Large intestine (tissue), 3 donors: Measurements from ENCODE around the gene AQP5. TPM values are rescaled to one million over a fixed set of nuclear protein-coding genes. Genes with fewer than 3 reads are reported as not detected.

ENCODE experiments used
- DNase-seq, 2 donors: peaks; one replicate each; pipeline versions ENCODE4 v3.0.0 to v3.0.0-alpha.2; 2013
- H3K27ac ChIP-seq: one replicate; pipeline ENCODE4 v1.5.1; 2013; ENCODE audit warnings: low read length
- H3K27me3 ChIP-seq: 2 replicates; pipeline ENCODE4 v1.6.1; 2013; ENCODE audit warnings: low read length; ENCODE audit not compliant: control insufficient read depth, insufficient read depth
- H3K36me3 ChIP-seq: 2 replicates; pipeline ENCODE4 v1.6.1; 2013; ENCODE audit warnings: low read length; ENCODE audit not compliant: control insufficient read depth, insufficient read depth
- H3K4me1 ChIP-seq: one replicate; pipeline ENCODE4 v1.6.1; 2013; ENCODE audit warnings: low read length; ENCODE audit not compliant: control insufficient read depth, insufficient read depth
- H3K4me3 ChIP-seq: one replicate; pipeline ENCODE4 v1.5.1; 2013; ENCODE audit warnings: low read length
- H3K9me3 ChIP-seq: one replicate; pipeline ENCODE4 v1.6.1; 2013; ENCODE audit warnings: mild to moderate bottlenecking, low read depth, low read length, moderate library complexity; ENCODE audit not compliant: control insufficient read depth
- WGBS: methylation state at CpG from one replicate; pipeline ENCODE4 v1.1.5; 2013; ENCODE audit warnings: low lambda C conversion rate; ENCODE audit not compliant: insufficient coverage; 5-methylcytosine and 5-hydroxymethylcytosine counted together
- polyA plus RNA-seq: library from polyadenylated mRNA; unstranded; fragments of 120-200 nt; gene quantifications from one replicate; pipeline ENCODE4 v1.2.1, GENCODE V29; 2013

AQP5 gene
- polyA plus RNA-seq, 1 donor = 0.64 TPM

- Histone ChIP-seq H3K36me3 (no peaks in the 10 kb centered on the region), H3K27me3 (peaks cover 86% of the 10 kb centered on the region), H3K4me3 (no peak overlapping the region), H3K4me1 (no peaks in the 10 kb centered on the region), H3K27ac (no peak overlapping the region), H3K9me3 (peaks cover 5% of the 10 kb centered on the region)
- DNase-seq = no peak
Observed at GRCh38 chr12:49957570-49957967, 4.1 kb upstream of the AQP5 start.

GRCh38 chr12:49959685-49960473 lies 1.8 kb upstream of the AQP5 start:
- H3K9me3 ChIP-seq = peaks cover 5% of the 10 kb centered on the region
- H3K36me3 ChIP-seq = no peaks in the 10 kb centered on the region
- WGBS = no CpG with 5 or more reads among the region's 11 CpGs
- no peak for DNase-seq
- H3K27ac ChIP-seq = no peak overlapping the region
- H3K27me3 ChIP-seq = peaks cover 95% of the 10 kb centered on the region
- H3K4me1 ChIP-seq = no peaks in the 10 kb centered on the region
- no peak overlapping the region for H3K4me3 ChIP-seq

DNA sequence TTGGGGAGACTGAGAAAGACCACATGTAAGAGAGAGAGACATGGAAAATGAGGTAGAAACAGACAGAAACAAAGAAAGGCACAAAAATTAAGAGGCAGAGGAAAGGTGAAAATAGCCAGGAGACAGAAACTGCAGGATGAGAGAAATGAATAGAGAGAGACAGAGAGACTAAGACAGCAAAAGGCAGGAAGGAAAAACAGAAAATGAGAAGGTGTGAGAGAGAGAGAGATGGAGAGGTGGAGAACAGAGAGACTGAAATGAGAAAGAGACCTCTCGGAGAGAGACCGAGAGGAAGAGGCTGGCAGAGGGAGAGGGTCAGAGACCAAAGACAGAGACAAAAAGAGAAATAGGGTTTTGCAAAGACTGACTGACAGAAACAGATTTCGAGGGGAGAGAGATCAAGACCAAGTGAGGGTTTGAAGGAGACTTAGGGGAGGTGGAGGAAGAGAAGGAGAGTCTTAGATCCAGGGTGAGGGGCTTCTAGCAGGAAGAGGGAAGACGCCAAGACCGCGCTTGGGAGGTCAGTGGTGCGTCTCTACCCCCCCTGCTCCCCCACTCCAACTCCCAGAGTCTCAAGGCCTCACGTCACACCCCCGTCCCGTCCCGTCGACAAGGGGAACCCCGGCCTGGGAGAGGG lies 1.1 kb upstream of the AQP5 start:
- Histone ChIP-seq H3K4me1 (no peaks in the 10 kb centered on the region), H3K27ac (no peak overlapping the region), H3K27me3 (peaks cover 95% of the 10 kb centered on the region), H3K36me3 (no peaks in the 10 kb centered on the region), H3K9me3 (peaks cover under 1% of the 10 kb centered on the region), H3K4me3 (no peak overlapping the region)
- no peak for DNase-seq
- 65% methylated on average over 3 of the region's 13 CpGs for WGBS

DNA sequence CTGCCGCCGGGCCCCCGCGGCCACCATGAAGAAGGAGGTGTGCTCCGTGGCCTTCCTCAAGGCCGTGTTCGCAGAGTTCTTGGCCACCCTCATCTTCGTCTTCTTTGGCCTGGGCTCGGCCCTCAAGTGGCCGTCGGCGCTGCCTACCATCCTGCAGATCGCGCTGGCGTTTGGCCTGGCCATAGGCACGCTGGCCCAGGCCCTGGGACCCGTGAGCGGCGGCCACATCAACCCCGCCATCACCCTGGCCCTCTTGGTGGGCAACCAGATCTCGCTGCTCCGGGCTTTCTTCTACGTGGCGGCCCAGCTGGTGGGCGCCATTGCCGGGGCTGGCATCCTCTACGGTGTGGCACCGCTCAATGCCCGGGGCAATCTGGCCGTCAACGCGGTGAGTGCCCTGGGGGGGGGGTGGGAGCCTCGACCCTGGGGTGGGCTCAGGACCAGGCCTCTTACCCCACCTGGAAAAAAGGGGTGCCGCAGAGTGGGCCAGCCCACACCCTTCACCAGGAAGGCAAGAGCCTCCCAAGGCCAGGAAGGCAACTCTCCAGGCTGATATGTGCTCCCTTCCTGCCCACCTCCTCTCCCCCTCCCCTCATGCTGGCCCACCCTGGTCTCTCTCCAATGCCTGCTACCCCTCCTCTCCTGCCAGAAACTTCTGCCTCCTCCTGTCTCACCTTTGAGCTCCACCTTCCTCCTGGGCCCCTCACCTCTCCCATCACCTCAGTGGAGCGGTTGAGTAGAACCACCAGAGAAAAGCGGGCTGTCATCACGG lies 507 bp downstream of the AQP5 start:
- no peaks in the 10 kb centered on the region for H3K9me3 ChIP-seq
- H3K36me3 ChIP-seq = no peaks in the 10 kb centered on the region
- peaks cover 2% of the 10 kb centered on the region for H3K4me1 ChIP-seq
- H3K4me3 ChIP-seq = no peak overlapping the region
- peaks cover 92% of the 10 kb centered on the region for H3K27me3 ChIP-seq
- no peak overlapping the region for H3K27ac ChIP-seq
- no peak for DNase-seq
- WGBS = no CpG with 5 or more reads among the region's 37 CpGs

DNA sequence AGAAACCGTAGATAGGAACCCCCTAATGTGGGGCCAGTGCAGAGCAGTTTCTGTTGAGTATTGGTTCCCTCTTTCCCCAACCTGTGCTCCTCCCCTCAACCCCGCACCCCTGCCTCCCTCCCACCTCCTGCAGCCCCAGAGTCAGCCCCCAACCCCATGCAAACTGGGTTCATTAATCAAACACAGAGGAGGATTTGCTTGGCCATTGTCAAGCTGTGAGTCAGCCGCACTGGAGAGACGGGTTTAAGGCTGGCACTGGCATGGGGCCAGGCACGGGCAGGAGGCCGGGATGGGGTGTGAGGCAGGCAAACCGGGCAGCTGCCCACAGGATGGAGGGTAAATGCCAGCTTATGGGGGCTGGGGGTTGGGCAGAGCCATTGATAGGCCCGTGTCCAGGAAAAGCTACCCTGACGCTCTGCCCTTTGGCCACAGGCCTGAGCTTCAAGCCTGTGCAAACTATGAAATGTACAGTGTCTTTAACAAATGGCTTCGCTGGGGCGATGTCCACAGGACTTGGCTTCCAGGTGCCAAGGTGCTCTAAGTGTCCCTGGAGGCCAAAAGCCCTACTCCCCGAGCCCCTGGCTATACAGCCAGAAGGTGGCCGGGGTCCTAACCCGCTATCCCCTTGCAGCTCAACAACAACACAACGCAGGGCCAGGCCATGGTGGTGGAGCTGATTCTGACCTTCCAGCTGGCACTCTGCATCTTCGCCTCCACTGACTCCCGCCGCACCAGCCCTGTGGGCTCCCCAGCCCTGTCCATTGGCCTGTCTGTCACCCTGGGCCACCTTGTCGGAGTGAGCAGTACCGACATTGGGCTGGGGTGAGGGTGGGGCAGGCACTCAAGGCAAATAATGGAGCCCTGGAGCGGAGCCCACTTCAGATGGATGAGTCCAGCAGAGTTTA lies 1.4 kb downstream of the AQP5 start:
- no peak overlapping the region for H3K4me3 ChIP-seq
- no peaks in the 10 kb centered on the region for H3K36me3 ChIP-seq
- H3K9me3 ChIP-seq = no peaks in the 10 kb centered on the region
- WGBS = no CpG with 5 or more reads among the region's 21 CpGs
- H3K4me1 ChIP-seq = peaks cover 7% of the 10 kb centered on the region
- peaks cover 87% of the 10 kb centered on the region for H3K27me3 ChIP-seq
- no peak for DNase-seq
- no peak overlapping the region for H3K27ac ChIP-seq

DNA sequence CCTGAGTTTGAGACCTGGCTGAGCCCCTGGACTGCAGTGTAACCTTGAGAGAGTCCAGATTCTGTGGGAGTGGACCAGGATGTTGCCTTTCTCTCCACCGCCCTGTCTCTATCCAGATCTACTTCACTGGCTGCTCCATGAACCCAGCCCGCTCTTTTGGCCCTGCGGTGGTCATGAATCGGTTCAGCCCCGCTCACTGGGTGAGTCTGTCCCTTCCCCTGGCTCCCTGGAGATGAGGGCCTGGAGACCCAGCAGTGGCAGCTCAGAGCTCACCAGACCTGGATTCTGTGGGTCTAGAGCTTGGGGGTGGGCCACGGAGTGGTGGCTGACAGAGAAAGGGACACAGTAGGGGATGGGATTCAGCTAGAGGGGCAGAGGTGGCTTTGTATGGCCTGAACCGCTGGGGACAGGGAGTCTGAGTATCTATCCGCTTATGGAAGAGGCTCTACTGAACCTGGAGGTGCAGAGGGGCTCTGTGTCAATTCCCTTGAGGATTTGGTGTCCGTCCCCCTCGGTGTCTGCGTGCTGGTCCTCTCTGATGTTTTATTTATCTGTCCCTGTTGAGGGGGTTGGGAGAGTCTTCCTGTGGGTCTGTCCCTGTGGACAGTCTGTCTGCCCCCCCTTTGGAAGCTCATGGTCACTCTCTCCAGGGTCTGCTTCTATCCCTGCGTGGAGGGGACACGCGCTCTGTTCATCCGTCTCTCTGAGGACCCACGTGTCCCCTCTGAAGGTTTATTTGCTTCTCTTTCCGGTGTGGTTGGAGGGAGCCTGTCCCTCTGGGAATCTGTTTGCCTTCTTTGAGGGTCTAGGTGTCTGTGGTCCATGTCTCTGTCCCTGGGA lies 2.5 kb downstream of the AQP5 start:
- peaks cover 86% of the 10 kb centered on the region for H3K27me3 ChIP-seq
- WGBS = no CpG with 5 or more reads among the region's 17 CpGs
- H3K36me3 ChIP-seq = no peaks in the 10 kb centered on the region
- no peak overlapping the region for H3K27ac ChIP-seq
- DNase-seq = no peak
- peaks cover 7% of the 10 kb centered on the region for H3K4me1 ChIP-seq
- no peaks in the 10 kb centered on the region for H3K9me3 ChIP-seq
- no peak overlapping the region for H3K4me3 ChIP-seq

DNA sequence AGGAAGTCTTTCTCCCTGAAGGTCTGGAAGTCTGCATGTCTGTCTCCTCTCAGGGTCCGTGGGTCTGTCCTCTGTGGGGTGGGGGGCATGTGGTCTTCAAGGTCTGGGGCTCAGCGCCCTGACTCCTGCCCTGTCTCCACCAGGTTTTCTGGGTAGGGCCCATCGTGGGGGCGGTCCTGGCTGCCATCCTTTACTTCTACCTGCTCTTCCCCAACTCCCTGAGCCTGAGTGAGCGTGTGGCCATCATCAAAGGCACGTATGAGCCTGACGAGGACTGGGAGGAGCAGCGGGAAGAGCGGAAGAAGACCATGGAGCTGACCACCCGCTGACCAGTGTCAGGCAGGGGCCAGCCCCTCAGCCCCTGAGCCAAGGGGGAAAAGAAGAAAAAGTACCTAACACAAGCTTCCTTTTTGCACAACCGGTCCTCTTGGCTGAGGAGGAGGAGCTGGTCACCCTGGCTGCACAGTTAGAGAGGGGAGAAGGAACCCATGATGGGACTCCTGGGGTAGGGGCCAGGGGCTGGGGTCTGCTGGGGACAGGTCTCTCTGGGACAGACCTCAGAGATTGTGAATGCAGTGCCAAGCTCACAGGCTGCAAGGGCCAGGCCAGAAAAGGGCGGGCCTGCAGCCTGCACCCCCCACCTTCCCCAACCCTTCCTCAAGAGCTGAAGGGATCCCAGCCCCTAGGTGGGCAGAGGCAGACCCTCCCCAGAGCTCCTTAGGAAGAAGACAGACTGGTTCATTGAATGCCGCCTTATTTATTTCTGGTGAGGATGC lies 3.4 kb downstream of the AQP5 start:
- H3K36me3 ChIP-seq = no peaks in the 10 kb centered on the region
- H3K27me3 ChIP-seq = peaks cover 79% of the 10 kb centered on the region
- no peaks in the 10 kb centered on the region for H3K9me3 ChIP-seq
- H3K4me3 ChIP-seq = no peak overlapping the region
- peaks cover 7% of the 10 kb centered on the region for H3K4me1 ChIP-seq
- no CpG with 5 or more reads among the region's 13 CpGs for WGBS
- DNase-seq = no peak
- H3K27ac ChIP-seq = no peak overlapping the region

DNA sequence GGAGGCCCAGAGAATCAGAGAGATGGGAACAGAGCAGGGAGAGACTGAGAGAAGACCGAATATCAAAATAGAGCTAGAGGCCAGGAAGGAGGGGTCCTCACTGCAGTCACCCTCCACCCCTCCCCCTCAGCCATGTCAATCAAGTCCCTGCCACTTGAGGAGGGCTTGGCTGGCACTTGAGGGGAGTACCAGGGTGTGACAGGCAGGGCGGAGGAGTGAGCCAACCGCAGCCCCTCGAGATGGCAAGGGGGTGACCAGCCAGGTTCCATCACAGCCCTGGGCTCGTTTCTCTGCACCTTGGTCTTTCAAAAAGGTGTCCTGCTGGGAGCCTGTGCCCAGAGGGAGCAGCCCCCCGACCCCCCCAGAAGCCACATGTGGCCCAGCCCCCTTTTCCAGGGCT lies 4.2 kb downstream of the AQP5 start:
- Histone ChIP-seq H3K4me1 (peaks cover 7% of the 10 kb centered on the region), H3K9me3 (no peaks in the 10 kb centered on the region), H3K4me3 (no peak overlapping the region), H3K36me3 (no peaks in the 10 kb centered on the region), H3K27me3 (peaks cover 78% of the 10 kb centered on the region), H3K27ac (no peak overlapping the region)
- DNase-seq = no peak
- 60% methylated on average over 1 of the region's 6 CpGs for WGBS

DNA sequence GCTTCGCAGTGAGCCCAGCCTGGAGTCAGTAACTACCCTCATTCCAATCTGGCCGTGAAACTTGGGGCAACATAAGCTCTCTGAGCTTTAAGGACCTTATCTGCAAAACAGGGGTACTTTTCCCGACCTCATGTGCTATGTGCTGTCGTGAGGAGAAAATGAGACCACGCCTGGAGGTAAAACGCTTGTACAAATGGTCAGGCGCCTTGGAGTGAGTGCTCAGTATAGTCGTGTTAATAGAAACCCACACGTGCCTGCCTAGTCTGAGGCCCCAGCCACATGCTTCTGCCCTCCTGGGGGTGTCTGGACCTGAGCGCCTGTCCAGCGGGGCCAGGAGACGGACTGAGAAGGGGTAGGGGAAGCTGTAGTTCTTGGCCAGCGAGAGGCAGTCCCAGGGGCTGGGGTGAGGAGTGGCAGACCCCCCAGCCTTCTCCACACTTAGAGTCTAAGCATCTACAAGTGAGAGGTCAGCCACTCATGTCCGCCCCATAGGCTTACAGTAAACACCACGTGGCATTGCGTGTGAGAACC lies 4.9 kb downstream of the AQP5 start:
- peaks cover 7% of the 10 kb centered on the region for H3K4me1 ChIP-seq
- H3K27me3 ChIP-seq = peaks cover 74% of the 10 kb centered on the region
- no peak overlapping the region for H3K27ac ChIP-seq
- DNase-seq = no peak
- H3K9me3 ChIP-seq = no peaks in the 10 kb centered on the region
- WGBS = no CpG with 5 or more reads among the region's 16 CpGs
- no peaks in the 10 kb centered on the region for H3K36me3 ChIP-seq
- H3K4me3 ChIP-seq = no peak overlapping the region
